Thyroid gland (tissue), 4 donors: ENCODE data around the gene PSMB8.

Experiments used
- POLR2A ChIP-seq, 2 donors: fragments of 450-650 bp; IDR thresholded peaks; one replicate each; pipeline ENCODE4 v1.6.1; 2017; ENCODE audit warnings: antibody characterized with exemption in 2 of 2, mild to moderate bottlenecking in 2 of 2, moderate library complexity in 1 of 2
- TF ChIP-seq, protein P1 (sequence below), 6 experiments: fragments of 200-600 bp in 3 of 6; fragments of 450-650 bp in 3 of 6; sonication (generic) in 3 of 6; IDR thresholded peaks; one replicate each; pipeline ENCODE4 v1.5.1; 2016 to 2019; ENCODE audit warnings: antibody characterized with exemption in 6 of 6, mild to moderate bottlenecking in 2 of 6, inconsistent platforms in 1 of 6, moderate library complexity in 1 of 6

DNA sequence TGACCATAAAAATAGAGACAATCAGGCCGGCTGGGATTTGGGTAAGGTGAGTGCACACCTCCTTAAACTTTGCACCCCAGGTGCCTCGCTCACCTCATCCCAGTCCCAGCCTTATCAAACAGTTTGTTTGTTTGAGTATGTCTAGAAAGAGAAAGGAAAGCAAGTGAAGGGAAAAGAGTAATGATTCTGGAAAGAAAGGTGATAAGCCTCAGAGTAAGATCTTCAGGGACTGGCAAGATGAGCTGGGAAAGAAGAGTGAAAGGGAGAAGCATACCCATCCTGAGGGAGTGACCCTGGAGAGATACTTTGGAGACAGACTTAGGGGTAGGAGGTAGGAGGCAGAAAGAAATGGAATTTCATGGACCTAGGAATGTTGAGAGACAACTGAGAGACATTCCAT, 7.0 kb downstream of the PSMB8 start:
- TF ChIP-seq, protein P1, sequence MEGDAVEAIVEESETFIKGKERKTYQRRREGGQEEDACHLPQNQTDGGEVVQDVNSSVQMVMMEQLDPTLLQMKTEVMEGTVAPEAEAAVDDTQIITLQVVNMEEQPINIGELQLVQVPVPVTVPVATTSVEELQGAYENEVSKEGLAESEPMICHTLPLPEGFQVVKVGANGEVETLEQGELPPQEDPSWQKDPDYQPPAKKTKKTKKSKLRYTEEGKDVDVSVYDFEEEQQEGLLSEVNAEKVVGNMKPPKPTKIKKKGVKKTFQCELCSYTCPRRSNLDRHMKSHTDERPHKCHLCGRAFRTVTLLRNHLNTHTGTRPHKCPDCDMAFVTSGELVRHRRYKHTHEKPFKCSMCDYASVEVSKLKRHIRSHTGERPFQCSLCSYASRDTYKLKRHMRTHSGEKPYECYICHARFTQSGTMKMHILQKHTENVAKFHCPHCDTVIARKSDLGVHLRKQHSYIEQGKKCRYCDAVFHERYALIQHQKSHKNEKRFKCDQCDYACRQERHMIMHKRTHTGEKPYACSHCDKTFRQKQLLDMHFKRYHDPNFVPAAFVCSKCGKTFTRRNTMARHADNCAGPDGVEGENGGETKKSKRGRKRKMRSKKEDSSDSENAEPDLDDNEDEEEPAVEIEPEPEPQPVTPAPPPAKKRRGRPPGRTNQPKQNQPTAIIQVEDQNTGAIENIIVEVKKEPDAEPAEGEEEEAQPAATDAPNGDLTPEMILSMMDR (IDR thresholded peaks at IDR 0.05), result no peak
- TF ChIP-seq POLR2A (IDR thresholded peaks at IDR 0.05), result no peak
